ENCODE measurements around the gene AP3S2. TPM values are rescaled to one million over a fixed set of nuclear protein-coding genes. Genes with fewer than 3 reads are reported as not detected.
A peak's percentile ranks its signal among the peaks of the same experiment; 100 is the strongest.
"Not testable (repeated sequence)": the region's sequence is repeated elsewhere in the genome, so short reads cannot be mapped to it uniquely, and the experiment has no call there.

AP3S2 gene
- total RNA-seq, 2 experiments from 2014 or later, result 12.4 to 15.3 TPM

DNA sequence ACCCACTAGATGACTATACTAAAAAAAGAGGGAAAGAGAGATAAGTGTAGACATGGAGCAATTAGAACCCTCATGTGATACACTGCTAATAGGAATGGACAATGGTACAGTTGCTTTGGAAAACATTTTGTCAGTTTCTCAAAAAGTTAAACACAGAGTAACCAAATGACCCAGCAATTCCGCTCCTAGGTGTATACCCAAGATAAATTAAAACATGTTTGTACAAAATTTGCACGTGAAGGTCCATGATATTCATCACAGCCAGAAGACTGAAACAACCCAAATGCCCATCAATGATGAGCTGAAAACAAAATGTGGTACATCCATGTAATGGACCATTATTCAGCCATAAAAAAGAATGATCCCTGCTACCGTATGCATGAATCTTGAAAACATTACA lies 105.8 kb downstream of the AP3S2 start:
- POLR2A ChIA-PET, result no interaction called here
- DNase-seq (no peak), ATAC-seq (no peak)
- CTCF ChIA-PET, result interaction anchor here (0.6 kb wide), 1 partner anchor 34 kb away, joined by 3 read pairs; no protein-coding TSS in a partner anchor
- Mint-ChIP-seq H3K27me3 (peaks cover 3% of the 10 kb centered on the region), H3K27ac (no peak overlapping the region), H3K4me1 (no peaks in the 10 kb centered on the region), H3K4me3 (no peak overlapping the region), H3K9me3 (ENCODE audit: low read depth) (peaks cover 6% of the 10 kb centered on the region), H3K36me3 (ENCODE audit: low read depth) (no peaks in the 10 kb centered on the region)
- intact Hi-C loops (cut with DNase I, micrococcal nuclease), result no loop called here

GRCh38 chr15:89785774-89786140 lies 108.0 kb downstream of the AP3S2 start:
- ATAC-seq (no peak), DNase-seq (no peak)
- Mint-ChIP-seq H3K9me3 (ENCODE audit: low read depth) (peaks cover 6% of the 10 kb centered on the region), H3K27ac (no peak overlapping the region), H3K4me3 (no peak overlapping the region), H3K36me3 (ENCODE audit: low read depth) (no peaks in the 10 kb centered on the region), H3K4me1 (peaks cover 12% of the 10 kb centered on the region), H3K27me3 (peaks cover 2% of the 10 kb centered on the region)
- intact Hi-C loops (cut with DNase I, micrococcal nuclease), result no loop called here
- POLR2A ChIA-PET, result no interaction called here
- CTCF ChIA-PET, result no interaction called here

- DNase-seq, result no peak
- Mint-ChIP-seq H3K4me3 (no peak overlapping the region), H3K9me3 (ENCODE audit: low read depth) (peaks cover 6% of the 10 kb centered on the region), H3K36me3 (ENCODE audit: low read depth) (no peaks in the 10 kb centered on the region), H3K4me1 (peaks cover 15% of the 10 kb centered on the region), H3K27ac (no peak overlapping the region), H3K27me3 (peaks cover 5% of the 10 kb centered on the region)
- intact Hi-C loops (cut with DNase I, micrococcal nuclease), result no loop called here
- ChIA-PET POLR2A (no interaction called here), CTCF (interaction anchor here (0.5 kb wide), 1 partner anchor 17 kb away, joined by 4 read pairs; no protein-coding TSS in a partner anchor)
- no peak for ATAC-seq
Measured at GRCh38 chr15:89785064-89785773, 108.6 kb downstream of the AP3S2 start.

DNA sequence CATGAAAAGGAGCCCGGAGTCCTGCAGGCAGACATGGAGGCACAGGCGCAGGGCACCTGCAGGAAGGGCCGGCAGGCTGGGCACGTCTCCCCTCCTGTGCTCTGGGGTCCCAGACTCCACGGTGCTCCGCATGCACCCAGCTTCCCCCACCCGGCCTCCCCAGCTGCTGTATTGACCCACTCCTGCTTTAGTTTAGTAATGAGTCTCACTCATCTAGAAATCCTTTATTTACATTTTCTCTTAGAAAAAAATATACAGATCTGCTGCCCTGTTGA lies 109.2 kb downstream of the AP3S2 start:
- ATAC-seq, result no peak
- CTCF ChIA-PET, result interaction anchor here (0.5 kb wide), 1 partner anchor 16 kb away, joined by 4 read pairs; no protein-coding TSS in a partner anchor
- Mint-ChIP-seq H3K36me3 (ENCODE audit: low read depth) (no peaks in the 10 kb centered on the region), H3K27ac (no peak overlapping the region), H3K4me3 (no peak overlapping the region), H3K9me3 (ENCODE audit: low read depth) (peaks cover 6% of the 10 kb centered on the region), H3K4me1 (peaks cover 15% of the 10 kb centered on the region), H3K27me3 (peaks cover 5% of the 10 kb centered on the region)
- intact Hi-C loops (cut with DNase I, micrococcal nuclease), result no loop called here
- POLR2A ChIA-PET, result no interaction called here
- no peak for DNase-seq

DNA sequence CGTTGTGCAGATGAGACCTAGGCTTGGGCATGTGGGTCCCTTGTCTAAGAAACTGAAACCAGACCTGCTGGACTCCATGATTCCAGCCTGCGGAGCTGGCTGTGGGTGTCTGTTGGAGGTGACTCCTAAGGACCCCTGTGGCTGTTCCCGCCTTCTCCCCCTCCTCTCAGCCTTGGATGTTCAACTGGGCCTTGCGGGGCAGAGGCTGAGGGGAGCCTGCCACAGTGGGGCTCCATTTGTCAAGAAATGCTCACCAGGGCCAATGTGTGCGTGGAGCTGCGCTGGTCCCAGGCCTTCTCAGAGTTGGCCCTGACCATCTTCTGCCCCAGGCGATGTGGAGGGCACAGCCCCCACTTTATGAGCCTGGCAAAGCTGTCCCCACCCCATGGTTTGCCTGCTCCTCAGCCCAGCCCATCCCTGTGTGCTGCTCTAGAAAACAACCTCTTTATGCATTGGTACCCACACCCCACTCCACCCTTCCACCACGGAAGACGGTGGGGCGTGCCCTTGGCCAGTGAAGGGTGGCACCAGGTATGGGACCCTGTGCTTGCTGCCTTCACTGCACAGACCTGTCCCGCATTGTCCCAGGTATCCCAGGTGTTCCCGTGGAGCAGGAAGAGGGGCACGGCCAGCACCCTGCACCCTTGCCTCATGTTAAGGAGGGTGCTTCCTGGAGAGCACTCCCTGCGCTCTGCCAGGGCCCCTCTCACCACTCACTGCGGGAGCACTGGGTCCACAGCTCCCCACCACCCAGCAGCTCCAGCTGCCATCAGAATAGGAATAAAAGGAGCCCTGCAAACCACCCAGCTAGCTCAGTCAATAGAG lies 109.7 kb downstream of the AP3S2 start:
- no peak for ATAC-seq

DNA sequence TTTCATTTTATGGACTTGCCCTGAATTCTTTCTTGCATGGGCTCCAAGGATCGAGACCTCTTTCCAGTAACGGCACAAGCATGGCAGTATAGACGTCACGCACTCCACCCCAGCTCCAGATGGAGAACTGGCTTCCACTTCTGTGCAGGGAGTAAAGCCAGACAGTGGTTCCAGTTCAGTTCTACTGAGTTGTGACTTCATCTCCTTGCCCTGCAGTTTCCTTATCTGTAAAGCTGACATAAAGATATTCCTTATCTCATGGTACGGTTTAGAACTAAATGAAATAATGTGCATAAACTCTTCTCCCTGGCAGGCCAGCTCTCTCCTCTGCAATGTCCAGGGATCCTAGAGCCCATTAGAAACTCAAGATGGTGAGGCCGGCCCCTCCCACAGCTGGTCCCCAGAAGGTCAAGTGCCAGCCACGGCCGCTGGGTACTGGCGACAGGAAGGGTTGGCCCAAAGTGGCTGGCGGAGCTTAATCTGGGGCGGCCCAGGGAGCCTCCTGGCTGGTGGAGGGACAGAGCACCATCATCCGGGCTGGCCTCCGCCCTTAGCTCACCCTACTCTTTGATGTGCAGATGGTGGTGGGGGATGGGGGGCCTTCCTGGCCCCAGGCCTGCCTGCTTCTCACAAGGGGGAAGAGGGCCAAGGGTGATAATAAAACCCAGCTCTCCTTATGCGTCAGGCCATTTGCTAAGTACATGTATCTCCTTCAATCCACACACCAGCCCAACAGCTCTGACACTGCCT lies 110.5 kb downstream of the AP3S2 start:
- intact Hi-C loops (cut with DNase I, micrococcal nuclease), result no loop called here
- no peak for ATAC-seq
- ChIA-PET POLR2A (interaction anchor here (0.6 kb wide), 1 partner anchor 211 kb away, joined by 3 read pairs; no protein-coding TSS in a partner anchor), CTCF (interaction anchor here (0.6 to 0.7 kb wide), 2 partner anchors 22 to 24 kb away, joined by 3 read pairs; no protein-coding TSS in a partner anchor)
- Mint-ChIP-seq H3K27me3 (peaks cover 5% of the 10 kb centered on the region), H3K36me3 (ENCODE audit: low read depth) (no peaks in the 10 kb centered on the region), H3K4me3 (no peak overlapping the region), H3K27ac (no peak overlapping the region), H3K4me1 (peaks cover 15% of the 10 kb centered on the region), H3K9me3 (ENCODE audit: low read depth) (peaks cover 5% of the 10 kb centered on the region)
- no peak for DNase-seq

More for the DNA sequence above, 109.7 kb downstream of the AP3S2 start:
- POLR2A ChIA-PET, result no interaction called here
- peaks cover 5% of the 10 kb centered on the region for H3K27me3 Mint-ChIP-seq
- no peak overlapping the region for H3K27ac Mint-ChIP-seq
- no peak overlapping the region for H3K4me3 Mint-ChIP-seq
- H3K4me1 Mint-ChIP-seq, result peaks cover 15% of the 10 kb centered on the region
- DNase-seq, result no peak
- H3K36me3 Mint-ChIP-seq (ENCODE audit: low read depth), result no peaks in the 10 kb centered on the region
- intact Hi-C loops (cut with DNase I, micrococcal nuclease), result no loop called here
- CTCF ChIA-PET, result interaction anchor here (0.5 to 0.7 kb wide), 3 partner anchors 16 to 23 kb away, joined by 3 to 4 read pairs (median 3); no protein-coding TSS in a partner anchor
- H3K9me3 Mint-ChIP-seq (ENCODE audit: low read depth), result peaks cover 6% of the 10 kb centered on the region

DNA sequence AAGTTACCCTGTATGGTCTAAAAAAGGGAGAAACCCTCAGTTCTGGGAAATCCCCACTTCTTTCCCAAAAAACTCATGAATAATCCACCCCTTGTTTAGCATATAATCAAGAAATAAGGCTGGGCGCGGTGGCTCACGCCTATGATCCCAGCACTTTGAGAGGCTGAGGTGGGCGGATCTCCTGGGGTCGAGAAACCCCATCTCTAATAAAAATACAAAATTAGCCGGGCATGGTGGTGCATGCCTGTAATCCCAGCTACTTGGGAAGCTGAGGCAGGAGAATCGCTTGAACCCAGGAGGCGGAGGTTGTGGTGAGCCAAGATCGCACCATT lies 111.2 kb downstream of the AP3S2 start:
- H3K36me3 Mint-ChIP-seq (ENCODE audit: low read depth); CTCF ChIA-PET; POLR2A ChIA-PET; ATAC-seq; DNase-seq; H3K27me3 Mint-ChIP-seq; H3K4me3 Mint-ChIP-seq; H3K27ac Mint-ChIP-seq; H3K9me3 Mint-ChIP-seq (ENCODE audit: low read depth); intact Hi-C loops (cut with DNase I, micrococcal nuclease): not testable (repeated sequence)
- peaks cover 15% of the 10 kb centered on the region for H3K4me1 Mint-ChIP-seq

DNA sequence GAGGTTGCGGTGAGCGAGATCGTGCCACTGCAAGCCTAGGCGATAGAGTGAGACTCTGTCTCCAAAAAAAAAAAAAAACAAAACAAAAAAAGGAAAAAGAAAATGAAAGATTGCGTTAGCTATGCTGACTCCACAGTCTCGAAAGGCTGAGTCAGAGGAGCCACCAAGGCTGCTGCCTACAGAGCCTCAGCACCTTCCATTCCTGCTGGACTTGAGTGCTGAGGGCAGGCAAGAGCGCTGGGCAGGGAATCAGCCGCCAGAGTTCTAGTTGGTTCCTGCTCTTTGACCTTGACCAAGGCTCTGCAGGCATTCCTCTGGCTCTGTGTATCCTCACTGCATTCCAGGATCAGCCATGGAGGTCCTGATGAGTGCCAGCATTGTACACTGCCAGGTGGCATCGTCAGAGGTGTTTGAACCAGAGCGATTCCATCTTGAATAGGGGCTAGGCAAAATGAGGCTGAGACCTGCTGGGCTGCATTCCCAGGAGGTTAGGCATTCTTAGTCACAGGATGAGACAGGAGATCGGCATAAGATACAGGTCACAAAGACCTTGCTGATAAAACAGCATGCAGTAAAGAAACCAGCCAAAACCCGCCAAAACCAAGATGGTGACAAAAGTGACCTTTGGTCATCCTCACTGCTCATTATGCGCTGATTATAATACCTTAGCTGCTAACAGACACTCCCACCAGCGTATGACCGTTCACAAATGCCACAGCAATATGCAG lies 111.7 kb downstream of the AP3S2 start:
- ATAC-seq, result peak; percentile 70
- Mint-ChIP-seq H3K36me3 (ENCODE audit: low read depth) (no peaks in the 10 kb centered on the region), H3K4me1 (peaks cover 15% of the 10 kb centered on the region), H3K27me3 (peaks cover 10% of the 10 kb centered on the region), H3K4me3 (no peak overlapping the region), H3K9me3 (ENCODE audit: low read depth) (no peaks in the 10 kb centered on the region), H3K27ac (no peak overlapping the region)
- intact Hi-C loops (cut with DNase I, micrococcal nuclease), result no loop called here
- CTCF ChIA-PET, result interaction anchor here (1.4 kb wide), 1 partner anchor 93 kb away, joined by 5 read pairs; no protein-coding TSS in a partner anchor
- POLR2A ChIA-PET, result no interaction called here
- peak; percentile 39 for DNase-seq

GRCh38 chr15:89781055-89781454 lies 112.7 kb downstream of the AP3S2 start:
- peak; percentile 64 for DNase-seq
- Mint-ChIP-seq H3K9me3 (ENCODE audit: low read depth) (no peaks in the 10 kb centered on the region), H3K27me3 (peaks cover 11% of the 10 kb centered on the region), H3K4me1 (peaks cover 15% of the 10 kb centered on the region), H3K36me3 (ENCODE audit: low read depth) (no peaks in the 10 kb centered on the region), H3K4me3 (no peak overlapping the region), H3K27ac (no peak overlapping the region)
- ChIA-PET POLR2A (no interaction called here), CTCF (interaction anchor here (0.6 to 1.4 kb wide), 3 partner anchors 20 to 94 kb away, joined by 3 to 5 read pairs (median 3); no protein-coding TSS in a partner anchor)
- intact Hi-C loops (cut with DNase I, micrococcal nuclease), result no loop called here
- ATAC-seq, result peak; percentile 82

DNA sequence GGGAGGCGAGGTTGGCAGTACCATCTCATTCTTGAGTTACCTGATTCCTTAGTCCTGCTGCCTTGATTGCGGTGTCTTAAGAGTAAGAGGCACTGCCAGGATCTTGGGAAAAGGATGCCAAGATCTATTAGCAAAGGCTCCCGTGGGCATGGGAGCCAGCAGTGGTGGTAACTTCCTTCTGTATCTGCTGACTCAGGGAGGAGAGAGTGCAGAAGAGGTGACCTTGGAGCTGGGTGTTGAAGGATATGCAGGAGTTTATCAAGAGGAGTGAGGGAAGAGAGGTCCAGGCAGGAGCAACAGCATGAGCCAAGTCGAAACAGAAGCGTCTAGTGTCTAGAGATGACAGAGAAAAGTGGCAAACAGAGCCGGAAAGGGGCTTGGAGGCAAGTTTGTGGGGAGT lies 113.2 kb downstream of the AP3S2 start:
- H3K36me3 Mint-ChIP-seq (ENCODE audit: low read depth), result no peaks in the 10 kb centered on the region
- no peak for DNase-seq
- no peaks in the 10 kb centered on the region for H3K9me3 Mint-ChIP-seq (ENCODE audit: low read depth)
- ATAC-seq, result no peak
- H3K4me3 Mint-ChIP-seq, result no peak overlapping the region
- CTCF ChIA-PET, result interaction anchor here (1.2 to 1.4 kb wide), 2 partner anchors 22 to 94 kb away, joined by 3 to 5 read pairs; no protein-coding TSS in a partner anchor
- peaks cover 11% of the 10 kb centered on the region for H3K27me3 Mint-ChIP-seq
- peaks cover 15% of the 10 kb centered on the region for H3K4me1 Mint-ChIP-seq
- H3K27ac Mint-ChIP-seq, result peak overlapping the region; percentile 5
- intact Hi-C loops (cut with DNase I, micrococcal nuclease), result no loop called here
- POLR2A ChIA-PET, result no interaction called here

Measured in activated CD4-positive, alpha-beta T cell treated with anti-CD3 and anti-CD28 coated beads for 36 hours (primary cell).